ENCODE data around the gene SERPINA9.

DNA sequence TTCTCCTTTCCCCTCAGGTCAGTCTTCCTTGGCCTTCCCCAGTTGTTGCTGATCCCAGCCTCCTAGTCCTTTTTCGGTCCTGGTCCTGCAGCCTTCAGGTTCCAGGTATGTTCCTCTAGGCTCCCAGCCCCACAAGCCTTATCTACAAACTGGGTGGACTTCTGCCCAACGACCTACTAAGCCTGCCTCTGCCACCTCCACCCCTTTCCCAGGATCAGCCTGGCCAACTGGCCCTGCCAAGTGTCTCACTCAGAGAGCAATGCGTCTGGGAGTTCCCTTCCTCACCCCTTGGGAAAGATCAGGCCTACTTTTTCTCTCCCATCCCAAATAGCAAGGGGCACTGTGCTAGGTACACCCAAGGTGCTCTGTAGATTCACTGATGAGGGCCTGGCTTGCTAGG is 33.4 kb upstream of the SERPINA9 start, which contains the start of gene SERPINA12:
- TF ChIP-seq, protein P1, sequence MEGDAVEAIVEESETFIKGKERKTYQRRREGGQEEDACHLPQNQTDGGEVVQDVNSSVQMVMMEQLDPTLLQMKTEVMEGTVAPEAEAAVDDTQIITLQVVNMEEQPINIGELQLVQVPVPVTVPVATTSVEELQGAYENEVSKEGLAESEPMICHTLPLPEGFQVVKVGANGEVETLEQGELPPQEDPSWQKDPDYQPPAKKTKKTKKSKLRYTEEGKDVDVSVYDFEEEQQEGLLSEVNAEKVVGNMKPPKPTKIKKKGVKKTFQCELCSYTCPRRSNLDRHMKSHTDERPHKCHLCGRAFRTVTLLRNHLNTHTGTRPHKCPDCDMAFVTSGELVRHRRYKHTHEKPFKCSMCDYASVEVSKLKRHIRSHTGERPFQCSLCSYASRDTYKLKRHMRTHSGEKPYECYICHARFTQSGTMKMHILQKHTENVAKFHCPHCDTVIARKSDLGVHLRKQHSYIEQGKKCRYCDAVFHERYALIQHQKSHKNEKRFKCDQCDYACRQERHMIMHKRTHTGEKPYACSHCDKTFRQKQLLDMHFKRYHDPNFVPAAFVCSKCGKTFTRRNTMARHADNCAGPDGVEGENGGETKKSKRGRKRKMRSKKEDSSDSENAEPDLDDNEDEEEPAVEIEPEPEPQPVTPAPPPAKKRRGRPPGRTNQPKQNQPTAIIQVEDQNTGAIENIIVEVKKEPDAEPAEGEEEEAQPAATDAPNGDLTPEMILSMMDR (IDR thresholded peaks at IDR 0.05): no peak
- no peak for TF ChIP-seq POLR2A (IDR thresholded peaks at IDR 0.05)
- TF ChIP-seq EP300 (IDR thresholded peaks at IDR 0.05): no peak

Measured in tibial nerve (tissue), 4 donors.